IPS-20b (cell line): Measurements from ENCODE around the gene VENTX.

Experiments
- H3K27ac ChIP-seq: one replicate; pipeline ENCODE4 v1.5.1; 2013; ENCODE audit warnings: low read length
- H3K27me3 ChIP-seq: 2 replicates; pipeline ENCODE4 v1.6.1; 2013; ENCODE audit warnings: mild to moderate bottlenecking, low read length, inconsistent platforms; ENCODE audit not compliant: insufficient read depth
- H3K36me3 ChIP-seq: 2 replicates; pipeline ENCODE4 v1.6.1; 2013; ENCODE audit warnings: low read depth, mild to moderate bottlenecking, inconsistent platforms, low read length, moderate library complexity; ENCODE audit not compliant: insufficient read depth
- H3K4me1 ChIP-seq: 2 replicates; pipeline ENCODE4 v1.6.1; 2013; ENCODE audit warnings: mild to moderate bottlenecking, control low read depth, inconsistent platforms, low read length, moderate library complexity; ENCODE audit not compliant: insufficient read depth
- H3K4me3 ChIP-seq: 2 replicates; pipeline ENCODE4 v1.5.1; 2013; ENCODE audit warnings: mild to moderate bottlenecking, low read length, inconsistent platforms
- H3K9ac ChIP-seq: 2 replicates; pipeline ENCODE4 v1.6.1; 2013; ENCODE audit warnings: low read depth, mild to moderate bottlenecking, inconsistent platforms, low read length, moderate library complexity
- H3K9me3 ChIP-seq: 2 replicates; pipeline ENCODE4 v1.6.1; 2013; ENCODE audit warnings: mild to moderate bottlenecking, low read depth, low read length, inconsistent platforms; ENCODE audit not compliant: insufficient read depth

Gene VENTX

GRCh38 chr10:133266056-133266795 is 28.6 kb downstream of the VENTX start:
- H3K4me1 ChIP-seq, result no peaks in the 10 kb centered on the region
- no peak overlapping the region for H3K9ac ChIP-seq
- peaks cover 19% of the 10 kb centered on the region for H3K27me3 ChIP-seq
- no peaks in the 10 kb centered on the region for H3K36me3 ChIP-seq
- H3K27ac ChIP-seq, result no peak overlapping the region
- H3K9me3 ChIP-seq, result no peaks in the 10 kb centered on the region
- no peak overlapping the region for H3K4me3 ChIP-seq

- Histone ChIP-seq H3K27ac (no peak overlapping the region), H3K9me3 (no peaks in the 10 kb centered on the region), H3K27me3 (peaks cover 16% of the 10 kb centered on the region), H3K9ac (no peak overlapping the region), H3K4me1 (no peaks in the 10 kb centered on the region), H3K4me3 (no peak overlapping the region), H3K36me3 (no peaks in the 10 kb centered on the region)
These were observed 29.6 kb downstream of the VENTX start for GRCh38 chr10:133267293-133267692.

DNA sequence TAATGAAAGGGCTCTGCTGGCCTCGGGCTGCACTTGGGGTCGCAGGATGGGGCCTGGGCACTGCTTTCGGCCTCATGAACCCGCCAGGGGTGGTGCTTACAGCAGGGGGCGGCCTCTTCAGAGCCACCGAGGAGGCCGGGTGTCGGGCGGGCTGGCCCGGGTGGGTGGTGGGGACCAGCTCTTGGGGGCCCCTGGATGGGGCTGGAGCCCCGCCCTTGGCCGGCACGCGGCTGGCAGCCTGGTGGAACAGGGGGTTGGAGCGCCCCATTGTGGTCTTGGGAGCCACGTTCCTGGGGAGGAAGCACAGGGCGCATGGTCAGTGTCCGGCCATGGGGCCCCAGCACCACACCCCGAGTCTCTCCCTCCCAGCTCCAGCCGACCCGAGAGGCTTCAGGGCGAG is 30.2 kb downstream of the VENTX start:
- H3K4me1 ChIP-seq, result no peaks in the 10 kb centered on the region
- H3K36me3 ChIP-seq, result no peaks in the 10 kb centered on the region
- peaks cover 11% of the 10 kb centered on the region for H3K27me3 ChIP-seq
- H3K4me3 ChIP-seq, result no peak overlapping the region
- H3K27ac ChIP-seq, result no peak overlapping the region
- H3K9ac ChIP-seq, result no peak overlapping the region
- H3K9me3 ChIP-seq, result no peaks in the 10 kb centered on the region

DNA sequence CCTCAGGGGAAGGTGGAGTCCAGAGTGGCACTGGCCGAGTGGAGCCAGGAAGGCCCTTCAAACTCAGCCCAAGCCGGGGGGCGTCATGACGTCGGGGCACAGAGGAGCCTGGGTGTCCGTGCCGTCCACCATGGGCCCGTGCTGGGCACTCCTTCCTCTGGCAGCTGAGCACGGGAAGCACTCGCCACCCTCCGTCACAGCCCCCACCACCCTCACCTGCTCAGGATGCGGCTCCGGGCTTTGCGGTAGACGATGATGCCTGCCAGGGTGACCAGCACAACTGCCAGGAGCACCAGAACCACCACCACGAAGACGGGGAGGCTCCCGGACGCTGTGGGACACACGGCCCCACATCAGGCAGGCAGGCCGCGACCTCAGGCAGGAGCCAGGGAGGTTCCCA is 30.9 kb downstream of the VENTX start:
- Histone ChIP-seq H3K9me3 (no peaks in the 10 kb centered on the region), H3K9ac (no peak overlapping the region), H3K27ac (no peak overlapping the region), H3K4me3 (no peak overlapping the region), H3K27me3 (peaks cover 4% of the 10 kb centered on the region; the same call in 1 of the 2 replicates), H3K4me1 (no peaks in the 10 kb centered on the region), H3K36me3 (no peaks in the 10 kb centered on the region)

- Histone ChIP-seq H3K27ac (no peak overlapping the region), H3K27me3 (no peaks in the 10 kb centered on the region), H3K4me1 (no peaks in the 10 kb centered on the region), H3K9me3 (no peaks in the 10 kb centered on the region), H3K9ac (no peak overlapping the region), H3K36me3 (no peaks in the 10 kb centered on the region), H3K4me3 (no peak overlapping the region)
These were observed 31.7 kb downstream of the VENTX start for GRCh38 chr10:133269367-133269766.

DNA sequence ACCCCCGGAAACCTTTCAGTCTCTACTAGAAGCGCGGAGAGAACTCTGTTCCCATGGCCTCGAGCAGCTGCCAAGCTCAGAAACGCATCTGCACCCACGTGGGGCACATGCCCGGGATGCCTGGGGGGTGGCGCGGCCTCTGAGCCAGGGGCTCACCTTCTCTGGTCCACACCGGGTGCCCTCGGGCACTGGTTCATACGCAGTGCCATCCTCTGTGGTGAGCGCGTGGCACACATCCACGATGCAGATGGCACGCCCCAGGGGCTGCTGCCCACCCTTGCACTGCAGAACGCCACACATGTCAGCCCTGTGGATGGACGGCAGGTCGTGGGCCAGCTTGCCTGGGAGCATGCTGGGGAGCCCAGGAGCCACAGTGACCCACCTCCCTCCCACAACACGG is 32.5 kb downstream of the VENTX start:
- Histone ChIP-seq H3K27me3 (peaks cover 2% of the 10 kb centered on the region; the same call in 1 of the 2 replicates), H3K9ac (no peak overlapping the region), H3K4me3 (no peak overlapping the region), H3K9me3 (no peaks in the 10 kb centered on the region), H3K4me1 (no peaks in the 10 kb centered on the region), H3K36me3 (no peaks in the 10 kb centered on the region), H3K27ac (no peak overlapping the region)

- Histone ChIP-seq H3K4me1 (no peaks in the 10 kb centered on the region), H3K27me3 (peaks cover 8% of the 10 kb centered on the region), H3K9me3 (no peaks in the 10 kb centered on the region), H3K27ac (no peak overlapping the region), H3K4me3 (no peak overlapping the region), H3K9ac (no peak overlapping the region), H3K36me3 (no peaks in the 10 kb centered on the region)
These were observed 33.2 kb downstream of the VENTX start for GRCh38 chr10:133270773-133271297.

DNA sequence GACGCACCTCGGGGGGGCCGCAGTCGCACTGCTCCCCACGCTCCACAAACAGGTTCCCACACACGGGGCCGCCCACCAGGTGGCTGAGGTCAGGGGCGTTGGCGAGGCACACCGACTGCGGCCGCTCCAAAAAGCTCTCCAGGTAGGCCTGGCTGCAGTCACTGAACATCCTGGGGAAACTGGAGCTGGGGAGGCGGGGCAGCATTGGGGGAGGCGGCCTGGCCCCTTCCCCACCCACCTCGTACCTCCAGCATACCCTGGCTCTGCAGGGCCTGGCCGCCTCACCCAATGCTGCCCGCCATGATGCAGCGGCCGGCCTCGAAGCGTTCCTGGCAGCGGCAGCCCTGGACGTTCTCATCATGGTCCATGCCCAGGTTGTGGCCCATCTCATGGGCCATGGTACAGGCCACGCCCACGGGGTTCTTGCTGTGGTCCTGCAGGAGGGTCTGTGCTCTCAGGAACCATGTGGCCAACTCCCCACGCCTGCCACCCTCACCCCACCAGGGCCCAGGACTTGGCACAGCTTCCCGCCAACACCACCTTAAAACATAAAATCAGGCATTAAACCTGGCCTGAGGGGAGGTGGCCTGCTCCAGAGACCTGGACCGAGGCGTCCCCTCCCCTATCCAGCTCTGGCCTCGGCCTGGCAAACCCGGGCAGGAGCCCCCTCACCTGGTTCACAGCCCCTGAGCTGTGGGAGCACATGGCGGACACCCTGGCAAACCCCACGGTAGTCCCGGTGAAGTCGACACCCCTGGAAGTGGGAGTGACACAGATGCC is 34.1 kb downstream of the VENTX start:
- H3K4me1 ChIP-seq, result no peaks in the 10 kb centered on the region

DNA sequence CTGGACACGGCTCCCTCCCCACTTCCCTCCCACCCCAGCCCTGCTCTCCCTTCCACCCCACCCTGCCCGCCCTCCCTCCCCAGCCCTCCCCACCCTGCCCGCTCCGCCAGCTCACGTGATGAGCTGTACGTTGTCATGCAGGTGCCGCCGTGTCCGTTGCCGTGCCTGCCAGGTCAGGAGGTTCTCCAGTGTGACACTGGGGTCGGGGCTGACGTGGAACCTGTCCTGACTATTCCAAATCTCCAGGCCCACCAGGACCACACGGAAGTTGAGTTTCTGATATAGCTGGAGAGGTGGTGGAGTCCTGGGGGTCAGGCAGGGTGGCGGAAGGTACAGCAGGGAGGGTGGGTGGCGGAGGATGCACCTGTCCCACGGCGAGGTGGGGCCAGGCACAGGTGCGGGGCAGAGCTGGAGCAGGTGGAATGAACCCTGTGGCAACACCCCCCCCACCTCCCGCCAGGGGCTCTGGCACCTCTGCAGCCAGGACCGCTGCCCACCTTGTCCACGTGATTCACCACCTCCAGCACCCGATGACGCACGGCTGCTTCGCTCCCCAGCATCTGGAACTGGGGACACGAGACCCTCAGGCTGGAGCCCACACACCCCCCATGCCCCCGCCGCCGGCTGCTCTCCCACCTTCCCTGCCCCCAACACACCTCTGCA is 34.8 kb downstream of the VENTX start:
- Histone ChIP-seq H3K9me3 (no peaks in the 10 kb centered on the region), H3K27ac (no peak overlapping the region), H3K36me3 (no peaks in the 10 kb centered on the region), H3K4me1 (no peaks in the 10 kb centered on the region), H3K4me3 (no peak overlapping the region), H3K27me3 (peaks cover 17% of the 10 kb centered on the region), H3K9ac (no peak overlapping the region)

More for the DNA sequence above, 34.1 kb downstream of the VENTX start:
- Histone ChIP-seq H3K27ac (no peak overlapping the region), H3K36me3 (no peaks in the 10 kb centered on the region), H3K27me3 (peaks cover 17% of the 10 kb centered on the region), H3K9me3 (no peaks in the 10 kb centered on the region), H3K4me3 (no peak overlapping the region), H3K9ac (no peak overlapping the region)

GRCh38 chr10:133272964-133273420 is 35.3 kb downstream of the VENTX start:
- no peaks in the 10 kb centered on the region for H3K4me1 ChIP-seq
- H3K9me3 ChIP-seq, result no peaks in the 10 kb centered on the region
- peaks cover 17% of the 10 kb centered on the region for H3K27me3 ChIP-seq
- H3K9ac ChIP-seq, result no peak overlapping the region
- H3K27ac ChIP-seq, result no peak overlapping the region
- H3K36me3 ChIP-seq, result no peaks in the 10 kb centered on the region
- H3K4me3 ChIP-seq, result no peak overlapping the region

- Histone ChIP-seq H3K4me1 (no peaks in the 10 kb centered on the region), H3K27ac (no peak overlapping the region), H3K9me3 (no peaks in the 10 kb centered on the region), H3K36me3 (no peaks in the 10 kb centered on the region), H3K27me3 (peaks cover 17% of the 10 kb centered on the region), H3K4me3 (no peak overlapping the region), H3K9ac (no peak overlapping the region)
These were observed 36.0 kb downstream of the VENTX start for GRCh38 chr10:133273534-133274143.
